ENCODE results near the gene WFS1.
A peak's percentile ranks its signal among the peaks of the same experiment; 100 is the strongest.

Gene WFS1

DNA sequence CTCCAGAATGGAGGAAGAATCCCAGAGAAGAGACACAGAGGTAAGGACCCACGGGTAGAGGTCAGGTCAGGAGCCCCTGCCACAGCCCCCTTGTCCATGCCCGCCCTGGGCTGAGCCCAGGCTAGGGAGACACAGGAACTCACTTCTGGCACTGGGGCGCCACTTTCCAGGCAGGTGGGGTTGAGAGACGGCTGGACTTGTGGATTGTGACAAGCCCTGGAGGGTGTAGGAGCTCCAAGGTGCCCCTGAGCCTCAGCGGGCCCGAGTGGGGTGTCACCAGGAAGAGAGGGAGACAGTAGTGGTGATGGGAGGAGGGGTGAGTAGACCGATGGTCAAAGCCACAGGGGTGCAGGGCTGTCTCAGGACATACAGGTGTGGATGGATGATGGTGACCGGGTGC is 58.9 kb downstream of the WFS1 start:
- TF ChIP-seq, protein P1, sequence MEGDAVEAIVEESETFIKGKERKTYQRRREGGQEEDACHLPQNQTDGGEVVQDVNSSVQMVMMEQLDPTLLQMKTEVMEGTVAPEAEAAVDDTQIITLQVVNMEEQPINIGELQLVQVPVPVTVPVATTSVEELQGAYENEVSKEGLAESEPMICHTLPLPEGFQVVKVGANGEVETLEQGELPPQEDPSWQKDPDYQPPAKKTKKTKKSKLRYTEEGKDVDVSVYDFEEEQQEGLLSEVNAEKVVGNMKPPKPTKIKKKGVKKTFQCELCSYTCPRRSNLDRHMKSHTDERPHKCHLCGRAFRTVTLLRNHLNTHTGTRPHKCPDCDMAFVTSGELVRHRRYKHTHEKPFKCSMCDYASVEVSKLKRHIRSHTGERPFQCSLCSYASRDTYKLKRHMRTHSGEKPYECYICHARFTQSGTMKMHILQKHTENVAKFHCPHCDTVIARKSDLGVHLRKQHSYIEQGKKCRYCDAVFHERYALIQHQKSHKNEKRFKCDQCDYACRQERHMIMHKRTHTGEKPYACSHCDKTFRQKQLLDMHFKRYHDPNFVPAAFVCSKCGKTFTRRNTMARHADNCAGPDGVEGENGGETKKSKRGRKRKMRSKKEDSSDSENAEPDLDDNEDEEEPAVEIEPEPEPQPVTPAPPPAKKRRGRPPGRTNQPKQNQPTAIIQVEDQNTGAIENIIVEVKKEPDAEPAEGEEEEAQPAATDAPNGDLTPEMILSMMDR (IDR thresholded peaks at IDR 0.05; ENCODE audit: low read depth, low read length) = no peak
- no peaks in the 10 kb centered on the region for H3K36me3 ChIP-seq
- no peak overlapping the region for H3K4me3 ChIP-seq (ENCODE audit: low read depth, low read length)
- DNase-seq = no peak
- no peaks in the 10 kb centered on the region for H3K4me1 ChIP-seq
- no peaks in the 10 kb centered on the region for H3K27me3 ChIP-seq
- H3K9me3 ChIP-seq = no peaks in the 10 kb centered on the region

DNA sequence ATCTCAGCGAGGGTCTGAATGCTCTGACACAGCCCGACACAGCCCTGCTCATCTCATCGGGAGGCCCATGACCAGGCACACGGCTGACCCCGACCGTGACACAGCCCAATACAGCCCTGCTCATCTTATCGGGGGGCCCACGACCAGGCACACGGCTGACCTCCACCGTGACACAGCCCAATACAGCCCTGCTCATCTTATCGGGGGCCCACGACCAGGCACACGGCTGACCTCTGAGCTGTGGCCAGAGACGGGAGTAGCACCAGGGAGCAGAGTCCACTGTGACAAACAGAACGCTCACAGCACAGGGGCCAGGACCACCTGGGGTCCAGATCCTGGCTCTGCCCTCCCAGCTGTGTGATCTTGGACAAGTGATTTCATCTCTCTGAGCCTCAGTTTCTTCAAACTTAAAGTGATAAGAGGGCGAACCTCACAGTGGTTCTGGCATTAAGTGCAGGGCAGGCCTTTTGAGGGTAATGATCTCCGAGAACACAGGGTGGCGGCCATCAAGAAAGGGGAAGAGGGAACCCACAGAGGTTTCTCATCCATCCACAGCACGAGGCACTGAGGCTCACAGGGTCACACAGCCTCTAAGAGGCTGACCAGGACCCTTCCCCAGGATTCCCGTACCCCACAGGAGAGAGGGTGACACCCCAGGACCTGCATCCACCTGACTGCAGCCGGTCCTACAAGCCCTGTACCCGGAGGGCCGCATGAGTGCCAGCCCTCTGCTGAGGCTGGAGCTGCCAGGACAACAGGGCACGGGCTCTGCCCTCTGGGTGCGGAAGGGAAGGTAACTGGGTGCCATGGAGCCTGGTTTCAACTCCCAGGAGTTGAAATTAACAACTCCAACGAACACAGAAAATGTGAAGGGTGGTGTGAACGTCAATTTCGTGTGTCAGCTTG is 60.1 kb downstream of the WFS1 start:
- no peaks in the 10 kb centered on the region for H3K27me3 ChIP-seq
- TF ChIP-seq, protein P1 (IDR thresholded peaks at IDR 0.05; ENCODE audit: low read depth, low read length) = no peak
- no peaks in the 10 kb centered on the region for H3K36me3 ChIP-seq
- DNase-seq = no peak
- no peak overlapping the region for H3K4me3 ChIP-seq (ENCODE audit: low read depth, low read length)
- H3K9me3 ChIP-seq = no peaks in the 10 kb centered on the region
- H3K4me1 ChIP-seq = no peaks in the 10 kb centered on the region

DNA sequence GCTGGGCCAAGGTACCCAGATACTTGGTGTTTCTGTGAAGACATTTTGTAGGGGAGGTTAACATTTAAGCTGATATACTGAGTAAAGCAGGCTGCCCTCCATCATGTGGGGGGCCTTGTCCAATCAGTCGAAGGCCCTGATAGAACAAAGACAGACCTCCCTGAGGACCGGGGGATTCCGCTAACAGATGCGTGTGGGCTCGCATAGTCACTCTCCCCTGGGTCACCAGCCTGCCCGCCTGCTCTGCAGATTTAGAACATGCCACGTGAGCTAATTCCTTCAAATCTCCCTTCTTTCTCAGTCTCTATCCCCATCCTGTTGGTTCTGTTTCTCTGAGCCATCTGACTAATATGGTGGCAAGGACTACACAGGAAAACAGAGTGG is 60.7 kb downstream of the WFS1 start:
- TF ChIP-seq, protein P1 (IDR thresholded peaks at IDR 0.05; ENCODE audit: low read depth, low read length) = no peak
- no peaks in the 10 kb centered on the region for H3K9me3 ChIP-seq
- no peaks in the 10 kb centered on the region for H3K4me1 ChIP-seq
- no peak for DNase-seq
- no peak overlapping the region for H3K4me3 ChIP-seq (ENCODE audit: low read depth, low read length)
- H3K36me3 ChIP-seq = no peaks in the 10 kb centered on the region
- H3K27me3 ChIP-seq = no peaks in the 10 kb centered on the region

DNA sequence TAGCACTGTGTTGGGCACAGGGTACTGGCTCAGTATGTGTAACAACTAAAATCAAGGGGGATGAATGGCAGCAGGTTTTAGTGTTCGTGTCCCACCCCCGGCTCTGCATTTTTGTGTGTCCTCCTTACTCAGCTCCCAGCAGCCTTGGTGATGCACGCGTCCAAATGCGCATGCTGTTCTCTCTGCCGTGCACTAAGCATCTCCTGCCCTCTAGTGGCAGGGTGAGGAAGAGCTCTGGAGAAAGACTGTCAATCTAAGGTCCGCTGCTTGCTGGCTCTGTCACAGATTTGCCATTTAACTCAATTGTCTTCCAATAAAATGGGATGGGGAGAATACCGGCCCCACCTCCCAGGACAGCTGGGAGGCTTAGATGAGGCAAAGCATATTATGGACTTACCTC is 61.4 kb downstream of the WFS1 start:
- Histone ChIP-seq H3K4me1 (no peaks in the 10 kb centered on the region), H3K36me3 (no peaks in the 10 kb centered on the region), H3K4me3 (ENCODE audit: low read depth, low read length) (no peak overlapping the region), H3K9me3 (no peaks in the 10 kb centered on the region), H3K27me3 (no peaks in the 10 kb centered on the region)
- TF ChIP-seq, protein P1 (IDR thresholded peaks at IDR 0.05; ENCODE audit: low read depth, low read length) = peak; percentile 79
- DNase-seq = peak; percentile 43

DNA sequence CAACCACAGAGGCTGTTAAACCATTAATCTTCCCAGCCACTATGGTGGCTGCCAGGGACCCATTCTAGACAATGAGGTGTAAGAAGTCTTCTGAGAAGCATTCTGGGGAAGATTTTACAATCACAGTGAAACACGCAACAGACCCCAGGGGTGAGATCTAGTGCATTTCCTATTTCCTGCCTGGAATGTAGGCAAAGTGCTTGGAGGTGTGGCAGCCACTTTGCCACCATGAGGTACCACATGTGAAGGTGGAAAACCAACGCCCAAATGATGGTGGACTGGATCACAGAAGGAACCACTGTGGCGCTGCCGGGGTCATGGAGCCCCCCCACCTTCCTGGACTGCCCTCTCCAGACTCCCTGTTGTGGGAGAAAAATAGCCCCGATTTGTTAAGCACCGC is 61.8 kb downstream of the WFS1 start:
- H3K27me3 ChIP-seq = no peaks in the 10 kb centered on the region
- TF ChIP-seq, protein P1 (IDR thresholded peaks at IDR 0.05; ENCODE audit: low read depth, low read length) = no peak
- no peaks in the 10 kb centered on the region for H3K4me1 ChIP-seq
- DNase-seq = no peak
- H3K9me3 ChIP-seq = no peaks in the 10 kb centered on the region
- H3K4me3 ChIP-seq (ENCODE audit: low read depth, low read length) = no peak overlapping the region
- H3K36me3 ChIP-seq = no peaks in the 10 kb centered on the region

DNA sequence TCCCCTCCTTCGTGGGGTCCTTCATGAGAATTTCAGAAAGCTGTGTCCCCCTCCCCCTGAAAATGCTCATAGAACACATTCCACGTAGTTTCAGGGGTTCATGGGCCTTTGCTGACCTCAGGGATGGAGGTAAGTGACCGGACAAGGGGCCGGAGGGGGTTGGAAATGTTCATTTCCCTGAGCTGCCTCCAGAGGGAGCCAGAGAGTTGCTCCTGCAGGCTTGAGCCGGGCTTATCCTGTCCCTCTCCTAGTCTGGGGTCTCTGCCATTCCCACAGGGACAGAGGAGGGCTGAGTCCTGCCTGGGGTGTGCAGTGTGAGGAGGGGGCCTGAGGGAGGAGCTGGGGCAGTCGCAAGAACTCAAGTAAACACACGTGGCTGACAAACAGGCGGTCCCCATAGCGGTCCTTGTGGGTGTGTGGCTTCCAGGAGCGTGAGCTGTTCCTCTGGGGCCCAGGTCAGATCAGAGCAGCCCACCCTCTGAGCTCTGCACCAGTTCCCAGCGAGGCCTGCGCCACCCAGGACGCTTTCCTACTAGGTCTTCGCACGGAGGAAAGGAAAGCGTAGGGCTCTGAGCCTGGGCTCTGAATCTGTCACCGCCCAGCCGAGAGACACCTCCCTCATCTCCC is 62.5 kb downstream of the WFS1 start:
- Histone ChIP-seq H3K4me3 (ENCODE audit: low read depth, low read length) (no peak overlapping the region), H3K36me3 (no peaks in the 10 kb centered on the region), H3K4me1 (no peaks in the 10 kb centered on the region), H3K27me3 (no peaks in the 10 kb centered on the region), H3K9me3 (no peaks in the 10 kb centered on the region)
- DNase-seq = peak; percentile 58
- TF ChIP-seq, protein P1 (IDR thresholded peaks at IDR 0.05; ENCODE audit: low read depth, low read length) = peak; percentile 90

All from BE2C (cell line).